T-helper 2 cell treated with Interferon-gamma antibody and Interleukin-4, amounts not matched to agents 5 μg/mL and 100 μg/mL, for 36 hours (primary cell): Measurements from ENCODE around the gene GDPD5.

ENCODE experiments used
- DNase-seq: peaks from one replicate; pipeline ENCODE4 v3.0.0; 2021; ENCODE audit warnings: low spot score
- H3K27ac Mint-ChIP-seq: one replicate; pipeline ENCODE4 v1.8.0; 2021; ENCODE audit warnings: mild to moderate bottlenecking, mixed read lengths
- H3K27me3 Mint-ChIP-seq: one replicate; pipeline ENCODE4 v1.8.0; 2021; ENCODE audit warnings: low read depth, mixed read lengths
- H3K36me3 Mint-ChIP-seq: one replicate; pipeline ENCODE4 v1.8.0; 2021; ENCODE audit warnings: low read depth, mixed read lengths
- H3K4me1 Mint-ChIP-seq: one replicate; pipeline ENCODE4 v1.8.0; 2021; ENCODE audit warnings: low read depth, mixed read lengths
- H3K4me3 Mint-ChIP-seq: one replicate; pipeline ENCODE4 v1.8.0; 2022; ENCODE audit warnings: mild to moderate bottlenecking, moderate library complexity, mixed read lengths
- H3K9me3 Mint-ChIP-seq: one replicate; pipeline ENCODE4 v1.8.0; 2021; ENCODE audit warnings: mixed read lengths

Gene GDPD5

DNA sequence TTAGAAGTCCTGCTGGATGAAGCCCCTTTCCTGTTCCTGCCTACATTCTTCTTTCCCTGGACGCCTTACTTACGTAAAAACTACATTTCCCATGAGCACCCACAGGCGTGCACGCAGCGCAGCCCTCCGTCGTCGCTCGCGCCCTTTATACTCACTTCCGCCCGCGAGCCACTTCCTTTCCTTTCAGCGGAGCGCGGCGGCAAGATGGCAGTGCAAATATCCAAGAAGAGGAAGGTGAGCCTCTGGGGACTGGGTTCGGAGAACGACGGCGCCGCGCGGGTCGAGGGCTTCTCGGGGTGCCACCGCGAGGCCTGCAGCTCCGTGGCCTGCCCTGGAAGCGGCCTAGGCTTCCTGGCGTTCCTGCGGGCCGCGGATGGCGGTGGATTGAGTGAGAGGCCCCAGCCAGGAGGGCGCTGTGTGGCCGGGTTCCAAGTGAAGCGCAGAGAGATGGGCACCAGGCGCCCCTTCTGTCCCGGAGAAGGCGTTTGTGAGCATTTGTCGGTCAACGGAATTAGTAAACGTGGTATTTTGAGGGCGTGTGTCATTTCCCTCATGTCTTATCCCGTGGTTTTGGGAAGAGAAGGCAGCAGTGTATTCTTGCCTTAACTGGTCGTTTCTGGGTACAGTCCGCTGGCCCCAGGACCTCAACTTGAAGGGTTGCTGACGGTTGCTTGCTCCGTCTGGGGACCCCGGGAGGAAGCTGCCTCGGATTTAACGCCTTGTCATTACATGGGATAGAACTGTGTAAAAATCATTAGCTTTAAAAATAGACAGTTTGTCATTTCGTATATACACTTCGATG lies 126.2 kb downstream of the GDPD5 start, which contains the start of gene RPS3:
RPS3 (plus strand) TSS at position 175 of the 802 bp plus-strand sequence; CDS start at position 205, 30 bp downstream.
- H3K36me3 Mint-ChIP-seq = peaks cover 52% of the 10 kb centered on the region
- H3K4me1 Mint-ChIP-seq = peaks cover 45% of the 10 kb centered on the region
- peak within 1 kb of the TSS; percentile 97 for H3K4me3 Mint-ChIP-seq
- peaks cover 7% of the 10 kb centered on the region for H3K27me3 Mint-ChIP-seq
- no peaks in the 10 kb centered on the region for H3K9me3 Mint-ChIP-seq
- peak within 1 kb of the TSS; percentile 98 for H3K27ac Mint-ChIP-seq
- peak; percentile 87 for DNase-seq

DNA sequence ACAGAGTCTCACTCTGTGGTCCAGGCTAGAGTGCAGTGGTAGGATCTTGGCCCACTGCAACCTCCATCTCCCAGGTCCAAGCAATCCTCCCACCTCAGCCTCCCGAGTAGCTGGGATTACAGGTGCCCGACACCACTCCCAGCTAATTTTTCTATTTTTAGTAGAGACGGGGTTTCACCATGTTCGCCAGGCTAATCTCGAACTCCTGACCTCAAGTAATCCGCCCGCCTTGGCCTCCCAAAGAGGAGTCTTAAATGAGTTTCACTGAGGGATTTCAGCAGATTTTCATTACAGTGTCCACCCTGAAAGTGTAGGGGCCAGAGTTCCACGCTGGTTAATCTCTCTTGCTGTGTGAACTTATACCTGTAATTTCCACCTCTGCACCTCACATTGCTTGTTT lies 126.8 kb downstream of the GDPD5 start:
- Mint-ChIP-seq H3K4me1 (peaks cover 42% of the 10 kb centered on the region), H3K27ac (peak overlapping the region; percentile 98), H3K27me3 (peaks cover 7% of the 10 kb centered on the region), H3K9me3 (no peaks in the 10 kb centered on the region), H3K36me3 (peaks cover 46% of the 10 kb centered on the region), H3K4me3 (peak overlapping the region; percentile 97)
- DNase-seq = no peak

DNA sequence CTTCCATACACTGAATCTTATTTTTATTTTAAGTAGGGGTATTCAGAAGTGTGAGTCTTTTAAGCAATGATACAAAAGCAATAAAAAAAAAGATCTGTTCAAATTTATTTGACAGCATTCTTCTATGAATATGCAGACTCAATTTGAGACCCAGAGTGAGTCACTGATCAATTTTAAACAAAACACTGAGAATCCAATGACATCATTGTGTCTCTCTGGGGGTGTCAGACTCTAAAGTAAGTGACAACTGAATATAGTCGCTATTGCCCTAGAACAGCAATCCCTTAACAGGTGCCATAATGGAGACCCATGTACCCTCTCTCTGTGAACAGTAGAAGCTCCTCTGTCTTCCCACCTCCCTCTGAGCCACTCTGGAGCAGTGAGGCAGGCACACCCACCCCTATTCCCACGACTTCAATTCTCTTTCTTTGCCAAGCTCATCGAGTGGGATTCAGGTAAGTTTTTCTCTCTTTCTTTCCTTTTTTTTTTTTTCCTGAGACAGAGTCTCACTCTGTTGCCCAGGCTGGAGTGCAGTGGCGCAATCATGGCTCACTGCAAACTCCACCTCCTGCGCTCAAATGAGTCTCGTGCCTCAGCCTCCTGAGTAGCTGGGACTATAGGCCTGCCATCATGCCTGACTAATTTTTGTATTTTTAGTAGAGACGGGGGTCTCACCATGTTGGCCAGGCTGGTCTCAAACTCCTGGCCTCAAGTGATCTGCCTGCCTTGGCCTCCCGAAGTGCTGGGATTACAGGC lies 131.5 kb downstream of the GDPD5 start:
- Mint-ChIP-seq H3K27ac (no peak overlapping the region), H3K4me3 (no peak overlapping the region), H3K4me1 (peaks cover 6% of the 10 kb centered on the region), H3K9me3 (no peaks in the 10 kb centered on the region), H3K27me3 (peaks cover 17% of the 10 kb centered on the region), H3K36me3 (peaks cover under 1% of the 10 kb centered on the region)
- no peak for DNase-seq

DNA sequence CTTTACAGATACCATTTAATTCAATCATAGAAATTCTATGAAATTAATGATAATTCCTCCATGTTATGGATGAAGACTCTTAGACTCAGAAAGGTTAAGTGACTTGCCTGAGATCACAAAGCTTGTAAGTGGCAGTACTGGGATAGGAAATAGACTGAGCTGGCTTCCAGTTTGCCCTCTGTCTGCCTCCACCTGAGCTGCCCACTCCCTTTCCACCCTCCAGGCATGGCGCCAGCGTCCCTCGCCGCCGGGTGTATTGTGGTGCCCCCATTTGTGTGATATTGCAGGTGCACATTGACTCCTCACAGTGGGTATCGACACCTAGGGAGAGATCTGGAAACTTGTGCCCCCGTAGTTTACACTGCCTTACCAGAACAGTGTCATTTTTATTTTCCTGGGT lies 135.8 kb downstream of the GDPD5 start:
- Mint-ChIP-seq H3K36me3 (no peaks in the 10 kb centered on the region), H3K27me3 (peaks cover 16% of the 10 kb centered on the region), H3K4me3 (no peak overlapping the region), H3K4me1 (peaks cover 2% of the 10 kb centered on the region), H3K27ac (no peak overlapping the region), H3K9me3 (no peaks in the 10 kb centered on the region)
- DNase-seq = no peak

DNA sequence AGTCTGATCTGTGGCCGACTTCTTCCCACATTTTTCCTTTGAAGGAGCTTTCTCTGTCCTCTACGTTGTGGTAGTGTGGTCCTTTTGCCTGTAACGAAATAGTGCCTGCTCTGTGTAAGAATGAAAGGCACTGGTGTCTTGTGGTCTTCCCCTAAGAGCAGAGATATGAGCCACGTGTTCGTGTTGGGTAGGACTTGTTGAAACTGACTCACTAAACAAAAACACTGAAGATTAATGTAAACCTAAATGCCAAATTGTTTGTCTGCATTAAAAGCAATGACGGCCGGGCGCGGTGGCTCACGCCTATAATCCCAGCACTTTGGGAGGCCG lies 136.5 kb downstream of the GDPD5 start:
- Mint-ChIP-seq H3K9me3 (no peaks in the 10 kb centered on the region), H3K4me1 (peaks cover 7% of the 10 kb centered on the region), H3K36me3 (no peaks in the 10 kb centered on the region), H3K27me3 (peaks cover 16% of the 10 kb centered on the region), H3K4me3 (no peak overlapping the region), H3K27ac (no peak overlapping the region)
- no peak for DNase-seq

DNA sequence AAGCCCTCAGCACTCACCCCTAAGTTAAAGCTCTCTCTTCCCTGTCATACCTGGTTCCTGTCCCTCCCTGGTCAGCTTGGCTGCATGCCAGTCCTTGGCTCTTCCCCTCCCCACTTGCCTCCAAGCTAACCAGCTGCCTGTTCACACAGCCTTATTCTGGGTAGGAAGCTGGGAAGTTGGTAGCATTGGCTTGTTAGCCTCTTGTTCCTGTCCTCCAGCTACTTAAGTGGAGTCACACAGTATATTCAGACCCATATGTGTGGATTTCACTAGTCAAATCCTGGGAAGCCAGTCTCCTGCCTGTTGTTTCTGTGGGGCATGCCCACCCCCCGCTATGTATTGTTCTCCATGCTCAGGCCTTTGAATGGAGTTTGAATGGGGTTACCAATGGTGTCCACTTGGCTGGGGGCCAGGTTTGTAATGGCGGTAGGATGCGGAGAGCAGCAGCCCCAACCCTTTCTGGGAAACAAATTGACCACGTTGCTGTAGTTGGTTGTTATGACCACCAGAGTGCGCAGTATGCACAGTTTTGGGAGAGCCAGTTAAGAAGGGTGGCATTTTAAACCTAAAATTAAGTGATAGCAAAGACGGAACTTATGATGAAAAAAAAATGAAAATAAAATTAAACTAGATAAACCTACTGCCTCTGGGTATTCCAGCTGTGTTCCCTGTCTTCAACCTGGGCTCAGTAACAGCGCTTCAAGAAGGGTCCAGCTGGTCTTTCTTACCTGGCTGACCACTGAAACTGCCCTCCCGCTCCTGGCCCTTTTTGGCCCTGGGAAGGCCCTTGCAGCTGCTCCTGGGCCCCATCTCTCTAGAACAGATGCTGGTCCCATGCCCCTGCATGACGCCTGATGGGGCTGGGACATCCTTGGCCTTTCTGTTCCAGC lies 137.1 kb downstream of the GDPD5 start:
- peaks cover 16% of the 10 kb centered on the region for H3K27me3 Mint-ChIP-seq
- H3K27ac Mint-ChIP-seq = no peak overlapping the region
- H3K36me3 Mint-ChIP-seq = no peaks in the 10 kb centered on the region
- H3K9me3 Mint-ChIP-seq = no peaks in the 10 kb centered on the region
- peaks cover 12% of the 10 kb centered on the region for H3K4me1 Mint-ChIP-seq
- DNase-seq = peak; percentile 61
- no peak overlapping the region for H3K4me3 Mint-ChIP-seq

DNA sequence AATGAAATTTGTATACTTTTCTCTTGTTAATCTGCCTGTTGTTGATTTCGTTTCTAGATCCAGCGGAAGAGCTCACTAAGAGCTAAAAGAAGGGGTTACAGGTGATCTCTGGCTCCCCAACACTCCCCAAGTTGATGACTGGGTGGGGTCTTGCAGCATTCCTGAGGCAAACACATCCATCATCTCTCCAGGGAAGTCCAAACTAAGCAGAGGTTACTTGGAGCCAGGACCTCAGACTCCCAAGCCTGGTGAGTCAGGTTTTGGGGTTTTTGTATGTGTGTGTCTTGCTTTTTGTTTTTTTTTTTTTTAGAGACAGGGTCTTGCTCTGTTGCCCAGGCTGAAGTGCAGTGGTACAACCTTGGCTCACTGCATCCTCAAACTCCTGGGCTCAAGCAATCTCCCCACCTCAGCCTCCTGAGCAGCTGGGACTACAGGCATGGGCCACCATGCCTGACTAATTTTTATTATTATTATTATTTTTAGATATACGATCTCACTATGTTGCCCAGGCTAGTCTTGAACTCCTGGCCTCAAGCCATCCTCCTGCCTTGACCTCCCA lies 137.9 kb downstream of the GDPD5 start:
- Mint-ChIP-seq H3K27ac (no peak overlapping the region), H3K9me3 (no peaks in the 10 kb centered on the region), H3K4me1 (peaks cover 18% of the 10 kb centered on the region), H3K27me3 (peaks cover 16% of the 10 kb centered on the region), H3K36me3 (no peaks in the 10 kb centered on the region), H3K4me3 (no peak overlapping the region)
- no peak for DNase-seq

DNA sequence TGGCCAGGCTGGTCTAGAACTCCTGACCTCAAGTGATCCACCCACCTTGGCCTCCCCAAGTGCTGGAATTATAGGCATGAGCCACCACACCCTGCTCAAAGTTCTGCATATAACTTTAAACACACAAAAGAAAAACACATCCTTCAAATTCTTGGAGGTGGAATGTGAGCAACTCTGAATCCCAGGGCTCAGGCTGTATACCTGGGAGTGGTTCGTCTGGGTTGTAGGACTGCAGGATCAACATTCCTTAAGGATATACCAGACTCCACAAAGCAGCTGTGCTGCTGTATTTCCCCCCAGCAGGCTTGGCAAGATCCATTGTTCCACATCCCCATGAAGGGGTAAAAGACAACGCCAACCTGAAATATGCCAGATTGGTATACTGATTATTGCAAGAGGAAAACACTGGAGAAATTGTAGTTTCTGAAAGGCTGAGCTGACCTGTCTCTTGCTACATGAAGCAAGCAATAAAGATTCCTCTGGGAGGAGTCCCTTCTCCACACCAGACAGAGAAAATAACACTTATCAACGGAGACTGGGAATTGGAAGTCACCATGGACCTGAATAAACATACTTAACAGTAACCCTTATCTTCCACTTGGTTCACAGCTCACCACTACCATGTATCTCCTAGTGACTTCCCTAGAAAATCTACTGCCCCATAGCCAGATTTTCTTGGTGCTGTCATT lies 138.7 kb downstream of the GDPD5 start:
- Mint-ChIP-seq H3K4me3 (no peak overlapping the region), H3K27me3 (peaks cover 16% of the 10 kb centered on the region), H3K36me3 (no peaks in the 10 kb centered on the region), H3K27ac (no peak overlapping the region), H3K9me3 (no peaks in the 10 kb centered on the region), H3K4me1 (peaks cover 18% of the 10 kb centered on the region)
- DNase-seq = no peak
